Endothelial cell of umbilical vein (primary cell): Measurements from ENCODE around the gene SHLD2. TPM values are rescaled to one million over a fixed set of nuclear protein-coding genes. Genes with fewer than 3 reads are reported as not detected.
A peak's percentile ranks its signal among the peaks of the same experiment; 100 is the strongest.

Source experiments
- BruUV-seq: library from RNA; stranded (reverse); fragments of 400-500 nt; replicated peaks from 2 replicates; lab custom pipeline; 2021; lab: Mats Ljungman, UMichigan
- CTCF ChIA-PET: fragments of 300-600, 350-600 bp; sonication (Branson Sonifier 250); formaldehyde crosslinking; loops from one replicate; lab custom pipeline; 2021; ENCODE audit warnings: antibody characterized with exemption, inconsistent platforms; lab: Charles Lee
- POLR2A ChIA-PET: fragments of 300-600, 350-600 bp; sonication (Branson Sonifier 250); formaldehyde crosslinking; loops from one replicate; lab custom pipeline; 2021; ENCODE audit warnings: antibody characterized with exemption, inconsistent platforms; lab: Charles Lee
- DNase-seq: peaks from one replicate; pipeline ENCODE4 v3.0.0-alpha.2; 2011; ENCODE audit warnings: low read depth, low spot score
- FAIRE-seq: peaks from 2 replicates; lab custom pipeline; 2011; peaks lifted over from hg19 to GRCh38; lab: Jason Lieb, UNC
- H2AFZ ChIP-seq: 2 replicates; pipeline ENCODE4 v1.6.0; 2012; ENCODE audit warnings: low read depth, low read length, control low read depth, inconsistent platforms
- H3K27ac ChIP-seq: 2 replicates; pipeline ENCODE4 v1.5.1; 2011; ENCODE audit warnings: low read depth, mild to moderate bottlenecking, control low read depth, low read length, moderate library complexity; ENCODE audit not compliant: insufficient read depth
- H3K27me3 ChIP-seq, 2 experiments: 2 replicates each; pipeline versions ENCODE4 v1.6.0 to v1.6.1; 2011; ENCODE audit warnings: low read length in 2 of 2, mixed read lengths in 1 of 2; ENCODE audit not compliant: control insufficient read depth in 2 of 2, insufficient read depth in 2 of 2
- H3K36me3 ChIP-seq, 2 experiments: 2 replicates in 1 of 2; 3 replicates in 1 of 2; pipeline ENCODE4 v1.5.1; 2011; ENCODE audit warnings: low read length in 2 of 2, mild to moderate bottlenecking in 1 of 2, moderate library complexity in 1 of 2; ENCODE audit not compliant: control insufficient read depth in 2 of 2, insufficient read depth in 2 of 2; ENCODE audit errors: extremely low read depth in 1 of 2
- H3K4me1 ChIP-seq: 3 replicates; pipeline ENCODE4 v1.5.1; 2011; ENCODE audit warnings: mild to moderate bottlenecking, low read length; ENCODE audit not compliant: control insufficient read depth, insufficient read depth; ENCODE audit errors: extremely low read depth
- H3K4me2 ChIP-seq: 2 replicates; pipeline ENCODE4 v1.6.1; 2011; ENCODE audit warnings: low read length, control low read depth, mixed read lengths; ENCODE audit not compliant: insufficient read depth
- H3K4me3 ChIP-seq, 3 experiments: fragments of 200-600 bp in 1 of 3; sonication (generic), shearing (Covaris generic) in 1 of 3; replicated peaks in 1 of 3; 2 replicates each; pipeline ENCODE4 v1.5.1; 2011 to 2016; ENCODE audit warnings: control low read depth in 3 of 3, low read length in 3 of 3, mild to moderate bottlenecking in 2 of 3, inconsistent platforms in 1 of 3, low read depth in 1 of 3, moderate library complexity in 1 of 3; ENCODE audit not compliant: insufficient read depth in 1 of 3
- H3K79me2 ChIP-seq: 2 replicates; pipeline ENCODE4 v1.6.0; 2012; ENCODE audit warnings: low read length, inconsistent platforms; ENCODE audit not compliant: control insufficient read depth, insufficient read depth
- H3K9ac ChIP-seq: replicated peaks from 2 replicates; pipeline ENCODE3; 2011; ENCODE audit warnings: low read length, control low read depth; ENCODE audit not compliant: insufficient read depth; ENCODE audit errors: extremely low read depth
- H3K9me1 ChIP-seq: replicated peaks from 3 replicates; pipeline ENCODE4 v1.6.0; 2011; ENCODE audit warnings: mild to moderate bottlenecking, low read length; ENCODE audit not compliant: control insufficient read depth, insufficient read depth; ENCODE audit errors: extremely low read depth
- H3K9me3 ChIP-seq: replicated peaks from 2 replicates; pipeline ENCODE4 v1.5.1; 2012; ENCODE audit warnings: low read length, inconsistent platforms; ENCODE audit not compliant: control insufficient read depth, insufficient read depth
- H4K20me1 ChIP-seq: replicated peaks from 2 replicates; pipeline ENCODE3; 2011; ENCODE audit warnings: mild to moderate bottlenecking, low read length; ENCODE audit not compliant: control insufficient read depth, insufficient read depth; ENCODE audit errors: extremely low read depth
- CTCF ChIP-seq, 2 donors: IDR thresholded peaks; 1 replicate in 1 of 2; 2 replicates in 1 of 2; pipeline ENCODE4 v1.5.1; 2011; ENCODE audit warnings: low read length in 2 of 2, mild to moderate bottlenecking in 2 of 2, moderate library complexity in 2 of 2, control low read depth in 1 of 2, inconsistent platforms in 1 of 2, low read depth in 1 of 2; ENCODE audit not compliant: insufficient read depth in 1 of 2; ENCODE audit errors: extremely low read depth in 1 of 2
- EZH2 ChIP-seq: IDR thresholded peaks from 2 replicates; pipeline ENCODE4 v1.6.1; 2012; ENCODE audit warnings: borderline replicate concordance, low read depth, mild to moderate bottlenecking, moderate library complexity, low read length, inconsistent platforms; ENCODE audit not compliant: severe bottlenecking
- FOS ChIP-seq: IDR thresholded peaks from 2 replicates; pipeline ENCODE4 v1.6.1; 2011; ENCODE audit warnings: mild to moderate bottlenecking, low read length, moderate library complexity, borderline replicate concordance; ENCODE audit not compliant: insufficient read depth
- GATA2 ChIP-seq: IDR thresholded peaks from 2 replicates; pipeline ENCODE4 v1.7.0; 2011; ENCODE audit warnings: low read depth, mild to moderate bottlenecking, moderate library complexity, mixed read lengths, low read length; ENCODE audit not compliant: insufficient read length, insufficient read depth
- JUN ChIP-seq: IDR thresholded peaks from 2 replicates; pipeline ENCODE4 v1.6.1; 2011; ENCODE audit warnings: borderline replicate concordance, low read depth; ENCODE audit not compliant: insufficient read length, insufficient read depth
- MAX ChIP-seq: IDR thresholded peaks from 2 replicates; pipeline ENCODE4 v1.6.1; 2011; ENCODE audit not compliant: insufficient read depth, insufficient read length
- MYC ChIP-seq: IDR thresholded peaks from one replicate; pipeline ENCODE4 v1.6.1; 2011; ENCODE audit warnings: mild to moderate bottlenecking, low read depth, low read length
- POLR2A ChIP-seq: IDR thresholded peaks from 2 replicates; pipeline ENCODE4 v1.6.1; 2012; ENCODE audit warnings: low read depth, mild to moderate bottlenecking, control low read depth, low read length
- POLR2AphosphoS5 ChIP-seq: IDR thresholded peaks from 2 replicates; pipeline ENCODE4 v1.6.1; 2012; ENCODE audit warnings: low read depth, mild to moderate bottlenecking, control low read depth, low read length, moderate library complexity; ENCODE audit not compliant: insufficient read depth
- dilution Hi-C: fragments of 300-500 bp; cut with MboI; formaldehyde crosslinking; loops from one replicate; pipeline ENCODE4 v1.15.0; 2019; ENCODE audit warnings: low sequenced_read_pairs; ENCODE audit not compliant: extremely low pct_ligation_motif_present
- intact Hi-C: fragments of 100-400 bp; cut with micrococcal nuclease; formaldehyde crosslinking; loops from one replicate; pipeline ENCODE4 v1.10.0; 2022
- polyA plus RNA-seq, 4 experiments: library from polyadenylated mRNA; depleted of rRNA in 3 of 4; stranded (reverse) in 3 of 4; unstranded in 1 of 4; fragments of >200 nt; gene quantifications; 2 replicates each; pipeline versions ENCODE4 v1.2.1 to v1.2.3, GENCODE V29; 2011 to 2012; ENCODE audit warnings: missing spikeins in 1 of 4
- total RNA-seq: library from RNA; stranded (reverse); gene quantifications from 2 replicates; pipeline ENCODE4 v1.2.3, GENCODE V29; 2021

The SHLD2 gene
- total and polyA plus RNA-seq, 2 donors (not counting 3 experiments of a cell fraction or from before 2014, with no cell fraction given): 6.1 to 22.4 TPM

GRCh38 chr10:87092861-87093631, 2.0 kb upstream of the SHLD2 start:
- Histone ChIP-seq H4K20me1 (peaks cover 2% of the 10 kb centered on the region), H3K9me1 (no peaks in the 10 kb centered on the region), H3K4me1 (peaks cover 35% of the 10 kb centered on the region), H3K4me2 (peak overlapping the region; percentile 94), H3K4me3 (peak overlapping the region; percentile 41 to 95 (median 94)), H2AFZ (no peak overlapping the region), H3K9me3 (no peaks in the 10 kb centered on the region), H3K27me3 (no peaks in the 10 kb centered on the region), H3K27ac (peak overlapping the region; percentile 71), H3K79me2 (peaks cover 76% of the 10 kb centered on the region), H3K36me3 (no peaks in the 10 kb centered on the region), H3K9ac (peak overlapping the region; percentile 85)
- ChIA-PET POLR2A (no interaction called here), CTCF (interaction anchor here (0.7 to 1.8 kb wide), 12 partner anchors 8 to 153 kb away, joined by 3 to 9 read pairs (median 4); partner anchors contain the start of gene MMRN2)
- FAIRE-seq (peak; percentile 77), DNase-seq (peak; percentile 46)
- BruUV-seq: no TSS peak
- TF ChIP-seq POLR2AphosphoS5: no peak
- no peak for TF ChIP-seq JUN
- no peak for TF ChIP-seq FOS
- no peak for TF ChIP-seq MAX
- TF ChIP-seq POLR2A: no peak
- TF ChIP-seq MYC: no peak
- TF ChIP-seq EZH2: no peak
- TF ChIP-seq CTCF (IDR thresholded peaks at IDR 0.05; ENCODE audit: extremely low read depth in 1 of 2, insufficient read depth in 1 of 2, low read depth in 1 of 2, low read length in 2 of 2): no peak
- no peak for TF ChIP-seq GATA2
- intact Hi-C loops: loop anchor here (1.0 kb wide), 1 partner anchor 9 kb away; no protein-coding TSS in a partner anchor
- dilution Hi-C loops: no loop called here
